HG03558 (cell line): ENCODE results near the gene COL27A1.

Source experiments
- ATAC-seq: cut with Tn5 transposase; IDR thresholded peaks from one replicate; pipeline ENCODE4 v1.9.1; 2021; ENCODE audit warnings: moderate number of reproducible peaks; ENCODE audit not compliant: unreplicated experiment; ENCODE audit errors: extremely low read depth

Gene COL27A1

GRCh38 chr9:114165407-114166102 is 10.2 kb downstream of the COL27A1 start:
- no peak for ATAC-seq

- ATAC-seq, result no peak
Measured at GRCh38 chr9:114166103-114166470, 10.8 kb downstream of the COL27A1 start.

- ATAC-seq, result no peak
Measured at GRCh38 chr9:114166614-114167572, 11.6 kb downstream of the COL27A1 start.

DNA sequence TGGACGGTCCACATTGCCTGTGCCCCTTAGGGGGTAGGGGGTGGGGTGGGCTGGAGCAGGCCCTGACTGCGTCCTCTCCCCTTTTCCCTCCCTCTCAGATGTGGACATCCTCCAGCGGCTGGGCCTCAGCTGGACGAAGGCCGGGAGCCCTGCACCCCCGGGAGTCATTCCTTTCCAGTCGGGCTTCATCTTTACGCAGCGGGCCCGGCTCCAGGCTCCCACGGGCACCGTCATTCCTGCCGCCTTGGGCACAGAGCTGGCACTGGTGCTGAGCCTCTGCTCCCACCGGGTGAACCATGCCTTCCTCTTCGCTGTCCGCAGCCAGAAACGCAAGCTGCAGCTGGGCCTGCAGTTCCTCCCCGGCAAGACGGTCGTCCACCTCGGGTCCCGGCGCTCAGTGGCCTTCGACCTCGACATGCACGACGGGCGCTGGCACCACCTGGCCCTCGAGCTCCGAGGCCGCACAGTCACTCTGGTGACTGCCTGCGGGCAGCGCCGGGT is 12.3 kb downstream of the COL27A1 start:
- ATAC-seq, result no peak

- ATAC-seq, result no peak
Measured at GRCh38 chr9:114168281-114169028, 13.1 kb downstream of the COL27A1 start.

DNA sequence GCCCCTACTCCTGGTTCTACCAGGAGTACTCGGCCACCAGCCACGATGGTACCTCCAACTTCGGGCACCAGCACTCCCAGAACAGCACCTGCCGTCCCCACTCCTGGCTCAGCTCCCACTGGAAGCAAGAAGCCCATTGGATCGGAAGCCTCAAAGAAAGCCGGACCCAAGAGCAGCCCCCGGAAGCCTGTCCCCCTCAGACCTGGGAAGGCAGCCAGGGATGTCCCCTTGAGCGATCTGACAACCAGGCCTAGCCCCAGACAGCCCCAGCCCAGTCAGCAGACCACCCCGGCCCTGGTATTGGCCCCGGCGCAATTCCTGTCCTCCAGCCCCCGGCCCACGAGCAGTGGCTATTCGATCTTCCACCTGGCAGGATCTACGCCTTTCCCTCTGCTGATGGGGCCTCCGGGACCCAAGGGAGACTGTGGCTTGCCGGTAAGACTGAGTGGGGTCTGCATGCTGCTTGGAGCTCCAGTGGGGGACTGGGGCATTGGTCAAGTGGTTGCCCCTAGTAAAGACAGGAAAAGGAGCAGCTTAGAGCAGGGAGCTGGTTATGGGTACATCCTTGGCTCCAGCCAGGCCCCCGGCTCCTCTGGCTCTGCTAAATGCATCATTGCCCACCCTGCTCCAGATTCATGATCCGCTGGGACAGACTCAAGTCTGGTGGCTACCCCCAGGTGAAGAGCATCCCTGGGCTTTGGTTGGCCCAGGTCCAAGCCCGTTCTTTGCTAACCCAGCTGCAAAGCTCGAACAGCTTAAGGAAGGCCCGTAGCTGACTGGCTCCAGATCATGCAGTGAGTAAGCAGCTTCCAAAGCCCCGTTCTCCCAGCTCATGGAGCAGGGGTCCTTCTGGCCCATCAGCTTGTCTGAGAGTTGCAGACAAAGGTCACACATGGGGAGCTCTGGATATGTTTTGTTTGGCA is 14.0 kb downstream of the COL27A1 start:
- no peak for ATAC-seq

DNA sequence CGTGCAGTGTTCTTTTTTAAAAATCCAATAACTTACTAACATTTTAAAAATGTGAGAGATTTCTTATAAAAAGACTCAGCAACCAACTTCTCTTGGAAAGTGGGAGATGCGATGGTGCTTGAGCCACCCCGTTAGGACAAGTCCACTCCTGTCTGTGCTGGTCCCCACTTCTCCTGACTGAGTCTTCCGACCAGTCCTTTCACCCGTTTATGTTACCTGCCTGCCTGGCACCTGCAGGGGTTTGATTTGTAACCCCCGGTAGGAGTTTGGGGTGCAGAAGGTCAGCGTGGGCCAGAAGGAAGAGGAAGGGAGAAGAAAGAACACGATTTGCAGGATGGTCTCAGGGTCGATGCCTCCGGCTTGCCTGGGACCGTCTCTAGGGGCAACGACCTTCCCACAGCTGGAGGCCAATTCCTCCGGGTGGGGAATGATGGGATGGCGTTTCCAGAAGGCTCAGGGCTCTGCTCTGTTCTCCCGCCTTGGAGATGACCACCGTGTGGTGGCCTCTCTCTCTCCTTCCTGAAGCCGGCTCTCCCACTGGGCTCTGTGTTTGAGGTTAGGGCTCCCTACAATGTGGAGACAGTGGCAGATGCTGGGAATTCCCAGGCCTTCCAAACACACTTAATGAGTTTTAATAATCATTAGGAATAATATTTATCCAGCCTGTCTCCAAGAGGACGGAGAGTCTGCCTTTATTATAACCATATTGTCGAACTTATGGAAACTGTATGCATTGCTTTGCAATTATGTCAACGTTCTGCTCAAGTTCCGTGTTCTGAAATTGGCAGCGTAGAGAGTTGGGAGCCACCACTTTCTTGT is 14.8 kb downstream of the COL27A1 start:
- ATAC-seq, result no peak

DNA sequence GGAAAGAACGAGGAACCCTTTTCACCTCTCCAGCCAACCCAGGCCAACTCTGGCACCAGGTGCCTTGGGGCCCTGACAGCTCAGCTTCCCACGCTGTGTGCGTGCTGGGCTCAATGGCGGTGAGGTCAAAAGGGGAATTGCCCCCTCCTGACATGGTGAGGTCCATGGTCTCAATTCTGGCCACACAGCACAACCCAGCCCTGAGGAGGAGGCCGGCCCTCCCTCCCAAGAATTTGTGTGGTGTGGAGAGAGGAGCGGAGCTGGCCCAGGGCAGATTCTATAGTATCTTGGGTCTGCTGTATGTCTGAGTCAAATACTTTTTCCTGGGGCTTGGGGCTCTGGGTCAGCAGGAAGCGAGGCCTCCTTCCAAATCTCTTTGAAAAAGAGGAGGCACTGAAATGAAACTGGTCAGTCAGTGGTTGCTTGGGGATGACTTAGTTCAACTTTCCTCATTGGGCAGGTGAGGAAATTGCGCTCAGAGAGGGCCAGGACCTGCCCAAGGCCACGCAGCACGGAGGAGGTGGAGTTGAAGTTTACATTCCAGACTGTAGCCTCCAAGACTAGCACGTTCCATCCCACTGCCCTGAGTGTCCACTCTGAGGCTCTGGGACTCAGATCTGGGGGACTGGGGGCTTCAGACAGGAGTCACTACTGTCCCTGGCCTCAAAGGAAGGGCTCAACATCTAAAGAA is 15.6 kb downstream of the COL27A1 start:
- ATAC-seq, result no peak

GRCh38 chr9:114171500-114171899 is 16.2 kb downstream of the COL27A1 start:
- ATAC-seq, result no peak

DNA sequence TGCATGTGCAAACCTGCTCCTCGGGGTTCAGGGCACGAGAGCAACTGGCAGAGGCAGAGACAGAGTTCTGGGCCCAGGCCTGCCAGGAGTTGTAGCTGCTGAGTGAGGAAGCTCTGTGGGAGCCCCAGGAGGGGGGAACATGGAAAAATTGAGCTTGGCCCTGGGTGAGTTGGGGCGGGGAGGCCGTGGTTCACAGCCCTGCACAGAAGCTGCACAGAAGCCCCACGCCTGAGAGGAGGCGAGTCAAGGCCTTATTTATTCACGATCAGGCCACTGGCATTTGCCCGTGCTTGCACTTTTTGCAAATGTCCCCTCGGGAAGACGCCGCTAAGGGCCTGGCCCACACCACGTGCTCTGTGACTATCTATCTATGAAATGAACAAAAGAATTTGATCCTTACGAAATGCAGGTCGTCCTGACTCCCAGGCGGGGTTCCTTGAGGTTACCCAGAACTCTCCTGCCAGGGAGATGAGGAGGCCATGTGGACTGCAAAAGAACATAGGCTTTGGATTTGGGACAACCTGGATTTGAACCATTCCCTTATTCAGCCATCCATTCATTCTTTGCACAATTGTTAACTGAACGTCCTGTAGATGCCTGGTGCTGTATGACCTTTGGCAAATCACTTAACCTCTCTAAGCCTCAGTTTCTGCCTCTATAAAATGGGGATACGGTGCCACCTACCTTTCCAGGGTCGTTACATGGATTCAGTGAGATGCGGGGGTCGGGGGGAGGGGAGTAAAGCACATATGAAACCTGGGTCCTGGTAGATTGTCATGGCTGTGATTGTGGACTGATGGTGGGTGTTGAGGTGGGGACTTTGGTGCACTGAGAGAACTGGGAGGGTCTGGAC is 17.9 kb downstream of the COL27A1 start:
- ATAC-seq, result no peak

GRCh38 chr9:114174557-114174875 is 19.2 kb downstream of the COL27A1 start:
- no peak for ATAC-seq

GRCh38 chr9:114174876-114175771 is 19.8 kb downstream of the COL27A1 start:
- ATAC-seq, result no peak

DNA sequence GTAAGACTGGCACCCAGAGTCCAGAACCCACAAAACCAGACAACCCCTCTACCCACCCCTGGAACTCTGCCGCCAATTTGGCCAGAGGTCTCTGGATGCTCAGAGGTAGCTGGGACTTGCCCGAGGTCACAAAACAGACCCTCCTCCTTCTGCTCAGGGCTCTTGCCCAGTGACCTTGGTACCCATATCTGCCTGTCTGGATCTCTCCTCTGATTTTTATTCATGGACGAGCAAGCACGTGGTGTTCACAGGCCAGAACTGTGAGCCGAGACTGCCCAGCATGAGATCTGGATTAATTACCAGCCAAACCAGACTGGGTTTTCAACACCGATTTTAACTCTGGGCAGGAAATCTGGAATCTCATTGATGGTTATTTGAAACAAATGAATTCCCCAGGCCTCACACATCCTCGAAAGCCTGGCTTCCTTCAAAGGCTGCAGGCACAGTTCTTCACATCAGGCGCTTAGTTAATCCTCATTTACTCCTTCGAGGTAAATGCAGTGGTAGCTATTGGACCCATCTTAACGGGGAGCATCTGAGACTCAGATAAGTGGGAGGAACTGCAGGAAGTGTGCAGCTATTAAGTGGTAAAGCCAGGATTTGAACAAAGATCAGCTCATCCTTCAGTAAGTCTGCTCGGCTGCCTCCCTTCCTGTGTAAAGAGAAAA is 21.4 kb downstream of the COL27A1 start:
- ATAC-seq, result no peak

GRCh38 chr9:114177423-114178064 is 22.2 kb downstream of the COL27A1 start:
- no peak for ATAC-seq

DNA sequence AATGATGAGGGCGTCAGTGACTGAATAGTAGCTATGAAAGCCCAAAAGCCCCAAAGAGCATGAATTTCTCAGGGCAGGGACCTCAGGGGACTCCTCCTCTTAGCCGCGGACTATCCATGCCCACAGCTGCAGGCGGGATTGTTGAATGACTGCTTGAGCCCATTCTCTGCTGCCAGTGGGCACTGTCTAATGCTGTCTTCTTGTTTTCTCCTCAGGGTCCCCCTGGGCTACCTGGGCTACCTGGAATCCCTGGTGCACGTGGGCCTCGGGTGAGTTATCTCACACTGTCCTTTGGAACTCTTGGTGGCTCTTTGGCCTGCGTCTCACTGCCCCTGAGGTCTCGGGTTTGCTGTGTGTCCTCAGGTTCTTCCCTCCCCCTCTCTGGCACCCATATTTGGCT is 22.7 kb downstream of the COL27A1 start:
- no peak for ATAC-seq
